Skeletal muscle cell (primary cell): ENCODE data around the gene SVIL.
"Not testable (repeated sequence)": the region's sequence is repeated elsewhere in the genome, so short reads cannot be mapped to it uniquely, and the experiment has no call there.

ENCODE experiments used
- DNase-seq: peaks from one replicate; pipeline ENCODE4 v3.0.0-alpha.2; 2010; ENCODE audit warnings: low read depth
- H3K4me3 ChIP-seq: 2 replicates; pipeline ENCODE4 v1.5.1; 2011; ENCODE audit warnings: low read depth, mild to moderate bottlenecking, control low read depth, low read length, moderate library complexity

Gene SVIL

GRCh38 chr10:29627201-29628132 lies 7.3 kb downstream of the SVIL start:
- DNase-seq = no peak
- no peak overlapping the region for H3K4me3 ChIP-seq

- H3K4me3 ChIP-seq, DNase-seq: not testable (repeated sequence)
Observed at GRCh38 chr10:29624357-29624756, 10.4 kb downstream of the SVIL start.

GRCh38 chr10:29623797-29624196 lies 11.0 kb downstream of the SVIL start:
- H3K4me3 ChIP-seq = no peak overlapping the region
- no peak for DNase-seq

- H3K4me3 ChIP-seq = no peak overlapping the region
- no peak for DNase-seq
Observed at GRCh38 chr10:29622382-29622922, 12.3 kb downstream of the SVIL start.

- H3K4me3 ChIP-seq = no peak overlapping the region
- DNase-seq = peak; percentile 85
Observed at GRCh38 chr10:29621161-29621560, 13.6 kb downstream of the SVIL start.

- H3K4me3 ChIP-seq = no peak overlapping the region
- DNase-seq = no peak
Observed at GRCh38 chr10:29620112-29620690, 14.6 kb downstream of the SVIL start.

GRCh38 chr10:29619241-29619669 lies 15.5 kb downstream of the SVIL start:
- H3K4me3 ChIP-seq = no peak overlapping the region
- no peak for DNase-seq

- H3K4me3 ChIP-seq = no peak overlapping the region
- no peak for DNase-seq
Observed at GRCh38 chr10:29618341-29619171, 16.2 kb downstream of the SVIL start.

- H3K4me3 ChIP-seq = no peak overlapping the region
- no peak for DNase-seq
Observed at GRCh38 chr10:29617880-29618340, 16.9 kb downstream of the SVIL start.

- no peak overlapping the region for H3K4me3 ChIP-seq
- no peak for DNase-seq
Observed at GRCh38 chr10:29616542-29616941, 18.2 kb downstream of the SVIL start.

- H3K4me3 ChIP-seq = no peak overlapping the region
- DNase-seq = no peak
Observed at GRCh38 chr10:29615195-29615594, 19.6 kb downstream of the SVIL start.

- not testable (repeated sequence) for H3K4me3 ChIP-seq, DNase-seq
Observed at GRCh38 chr10:29614289-29614688, 20.5 kb downstream of the SVIL start.

- no peak for DNase-seq
- no peak overlapping the region for H3K4me3 ChIP-seq
Observed at GRCh38 chr10:29613791-29614190, 21.0 kb downstream of the SVIL start.

GRCh38 chr10:29613196-29613595 lies 21.6 kb downstream of the SVIL start:
- no peak for DNase-seq
- H3K4me3 ChIP-seq = no peak overlapping the region

- no peak overlapping the region for H3K4me3 ChIP-seq
- DNase-seq = no peak
Observed at GRCh38 chr10:29612657-29613056, 22.1 kb downstream of the SVIL start.

- H3K4me3 ChIP-seq = no peak overlapping the region
- no peak for DNase-seq
Observed at GRCh38 chr10:29611781-29612381, 22.9 kb downstream of the SVIL start.

- no peak for DNase-seq
Observed at GRCh38 chr10:29610876-29611647, 23.7 kb downstream of the SVIL start.

GRCh38 chr10:29610331-29610730 lies 24.4 kb downstream of the SVIL start:
- H3K4me3 ChIP-seq, DNase-seq: not testable (repeated sequence)

More at GRCh38 chr10:29610876-29611647, 23.7 kb downstream of the SVIL start:
- no peak overlapping the region for H3K4me3 ChIP-seq
